Astrocyte of the spinal cord (primary cell): Measurements from ENCODE around the gene WDR27.
"Not testable (repeated sequence)": the region's sequence is repeated elsewhere in the genome, so short reads cannot be mapped to it uniquely, and the experiment has no call there.

Source experiments
- DNase-seq: peaks from one replicate; pipeline ENCODE4 v3.0.0; 2011; ENCODE audit warnings: low read depth, low spot score
- H3K4me3 ChIP-seq: 2 replicates; pipeline ENCODE4 v1.5.1; 2011; ENCODE audit warnings: low read depth, mild to moderate bottlenecking, low read length, moderate library complexity
- in situ Hi-C: cut with HindIII; loops from 2 replicates; pipeline ENCODE4 v1.10.0; 2017; ENCODE audit warnings: low sequenced_read_pairs
- TF ChIP-seq, protein P1 (sequence below): IDR thresholded peaks from 2 replicates; pipeline ENCODE4 v1.5.1; 2012; ENCODE audit warnings: low read depth, mild to moderate bottlenecking, low read length, inconsistent platforms

Gene WDR27

DNA sequence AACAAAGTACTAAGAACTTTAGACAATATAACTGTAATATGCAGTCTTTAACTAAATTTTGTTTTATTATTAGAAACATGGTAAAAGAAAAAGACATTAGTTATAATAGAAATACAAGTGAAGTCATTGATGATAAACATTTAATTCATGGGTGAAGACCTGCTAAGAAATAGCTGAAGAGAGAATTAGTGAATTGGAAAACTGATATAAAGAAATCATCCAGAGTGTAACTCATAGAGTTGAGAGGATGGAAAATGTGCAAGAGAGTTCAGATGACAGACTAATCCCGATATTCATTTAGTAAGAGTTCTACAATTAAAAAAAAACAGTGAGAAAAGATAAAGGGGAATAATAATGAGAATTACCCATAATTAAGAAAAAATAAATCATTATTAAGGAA is 227.5 kb downstream of the WDR27 start:
- TF ChIP-seq, protein P1, sequence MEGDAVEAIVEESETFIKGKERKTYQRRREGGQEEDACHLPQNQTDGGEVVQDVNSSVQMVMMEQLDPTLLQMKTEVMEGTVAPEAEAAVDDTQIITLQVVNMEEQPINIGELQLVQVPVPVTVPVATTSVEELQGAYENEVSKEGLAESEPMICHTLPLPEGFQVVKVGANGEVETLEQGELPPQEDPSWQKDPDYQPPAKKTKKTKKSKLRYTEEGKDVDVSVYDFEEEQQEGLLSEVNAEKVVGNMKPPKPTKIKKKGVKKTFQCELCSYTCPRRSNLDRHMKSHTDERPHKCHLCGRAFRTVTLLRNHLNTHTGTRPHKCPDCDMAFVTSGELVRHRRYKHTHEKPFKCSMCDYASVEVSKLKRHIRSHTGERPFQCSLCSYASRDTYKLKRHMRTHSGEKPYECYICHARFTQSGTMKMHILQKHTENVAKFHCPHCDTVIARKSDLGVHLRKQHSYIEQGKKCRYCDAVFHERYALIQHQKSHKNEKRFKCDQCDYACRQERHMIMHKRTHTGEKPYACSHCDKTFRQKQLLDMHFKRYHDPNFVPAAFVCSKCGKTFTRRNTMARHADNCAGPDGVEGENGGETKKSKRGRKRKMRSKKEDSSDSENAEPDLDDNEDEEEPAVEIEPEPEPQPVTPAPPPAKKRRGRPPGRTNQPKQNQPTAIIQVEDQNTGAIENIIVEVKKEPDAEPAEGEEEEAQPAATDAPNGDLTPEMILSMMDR, result no peak
- no peak for DNase-seq
- in situ Hi-C loops, result no loop called here
- H3K4me3 ChIP-seq, result no peak overlapping the region

DNA sequence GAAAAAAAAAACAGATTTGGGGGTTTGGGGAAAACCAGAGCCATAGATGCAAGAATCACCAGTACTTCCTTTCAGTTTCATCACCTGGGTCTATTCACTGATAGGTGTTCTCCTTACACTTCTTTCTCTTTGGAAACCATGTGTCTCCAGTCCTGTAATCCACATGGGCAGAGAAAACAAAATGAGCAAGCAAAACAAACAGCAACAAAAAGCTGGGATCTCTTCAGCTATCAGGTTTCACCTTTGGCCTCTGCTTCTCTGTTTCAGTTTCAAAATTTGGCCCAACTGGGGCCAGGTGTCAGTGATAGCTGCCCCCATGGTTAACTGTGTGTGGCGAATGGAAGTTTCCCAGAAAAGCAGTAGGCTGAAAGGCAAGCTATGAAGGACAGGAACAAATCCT is 228.2 kb downstream of the WDR27 start:
- no peak for DNase-seq
- TF ChIP-seq, protein P1, result no peak
- H3K4me3 ChIP-seq, result no peak overlapping the region
- in situ Hi-C loops, result no loop called here

DNA sequence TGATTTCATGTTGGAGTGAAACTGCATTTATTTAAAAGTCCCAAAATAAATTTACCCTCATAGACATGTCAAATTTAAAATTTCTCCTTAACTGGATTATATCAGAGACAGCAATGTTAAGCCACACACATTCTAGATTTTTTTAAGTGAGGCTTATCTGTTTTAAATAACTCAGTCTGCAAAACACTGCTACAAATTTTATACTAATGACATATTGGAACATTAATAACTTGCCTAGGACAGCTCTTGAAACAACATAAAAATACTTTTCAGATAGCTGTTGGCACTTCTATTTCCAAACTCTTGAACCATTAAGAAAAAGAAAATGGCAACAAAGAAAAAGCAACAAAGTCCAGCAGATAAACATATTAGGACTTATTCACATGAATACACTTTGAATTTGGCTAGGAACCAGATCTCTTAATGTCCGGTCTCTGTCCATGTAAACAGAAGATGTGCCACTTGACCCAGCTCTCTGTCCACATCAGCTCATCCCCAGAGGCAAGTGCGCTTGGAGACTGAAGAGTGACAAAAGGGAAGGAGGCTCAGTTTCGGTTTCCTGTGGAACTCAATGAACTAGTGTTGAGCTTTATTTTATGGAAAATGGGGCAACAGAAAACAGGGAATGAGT is 228.9 kb downstream of the WDR27 start:
- in situ Hi-C loops, result no loop called here
- TF ChIP-seq, protein P1, result no peak
- no peak overlapping the region for H3K4me3 ChIP-seq
- no peak for DNase-seq

DNA sequence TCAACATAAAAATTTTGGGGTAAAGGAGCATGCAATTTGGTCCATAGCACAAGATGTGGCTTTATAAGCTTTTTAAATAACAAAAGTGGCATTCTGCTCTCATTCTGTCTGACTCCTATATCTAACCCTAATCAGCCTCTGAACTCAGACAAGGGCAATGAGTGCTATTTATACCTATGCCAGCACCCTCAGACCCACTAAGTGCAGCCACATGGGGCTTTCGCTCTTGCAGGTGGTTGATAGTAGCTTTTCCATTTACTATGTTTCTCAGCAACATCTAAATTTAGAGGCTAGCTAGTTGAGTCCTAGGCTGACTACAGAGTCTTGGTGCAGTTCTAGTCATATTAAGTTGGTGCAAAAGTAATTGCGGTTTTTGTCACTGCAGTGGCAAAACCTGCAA is 231.0 kb downstream of the WDR27 start:
- no peak overlapping the region for H3K4me3 ChIP-seq
- TF ChIP-seq, protein P1, result no peak
- in situ Hi-C loops, result no loop called here
- DNase-seq, result no peak

DNA sequence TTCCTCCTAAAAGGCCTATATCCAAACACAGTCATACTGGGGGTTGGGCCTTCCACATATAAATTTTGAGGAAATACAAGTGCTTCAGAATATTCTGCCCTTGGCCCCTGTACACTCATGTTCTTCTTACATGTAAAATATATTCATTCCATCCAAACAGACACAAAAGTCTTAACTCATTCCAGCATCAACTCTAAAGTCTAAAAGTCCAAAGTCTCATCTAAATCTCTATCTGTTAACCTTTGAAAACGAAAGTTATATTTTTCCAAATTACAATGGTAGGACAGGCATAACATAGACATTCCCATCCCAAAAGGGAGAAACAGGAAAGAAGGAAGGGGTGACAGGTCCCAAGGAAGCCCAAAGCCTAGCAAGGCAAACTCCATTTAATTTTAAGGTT is 232.8 kb downstream of the WDR27 start:
- in situ Hi-C loops, result no loop called here

DNA sequence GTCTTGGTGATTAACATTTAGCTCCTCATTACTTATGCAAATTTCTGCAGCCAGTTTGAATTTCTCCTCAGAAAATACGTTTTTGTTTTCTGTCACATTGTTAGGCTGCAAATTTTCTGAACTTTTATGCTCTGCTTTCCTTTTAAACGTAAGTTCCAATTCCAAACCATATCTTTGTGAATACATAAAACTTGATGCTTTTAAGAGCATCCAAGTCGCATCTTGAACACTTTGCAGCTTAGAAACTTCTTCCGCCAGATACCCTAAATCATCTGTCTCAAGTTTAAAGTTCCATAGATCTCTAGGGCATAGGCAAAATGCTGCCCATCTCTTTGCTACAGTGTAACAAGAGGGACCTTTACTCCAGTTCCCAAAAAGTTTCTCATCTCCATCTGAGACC is 234.1 kb downstream of the WDR27 start:
- in situ Hi-C loops, H3K4me3 ChIP-seq, DNase-seq: not testable (repeated sequence)

More for the DNA sequence above, 232.8 kb downstream of the WDR27 start:
- no peak for DNase-seq
- TF ChIP-seq, protein P1, result no peak
- no peak overlapping the region for H3K4me3 ChIP-seq

DNA sequence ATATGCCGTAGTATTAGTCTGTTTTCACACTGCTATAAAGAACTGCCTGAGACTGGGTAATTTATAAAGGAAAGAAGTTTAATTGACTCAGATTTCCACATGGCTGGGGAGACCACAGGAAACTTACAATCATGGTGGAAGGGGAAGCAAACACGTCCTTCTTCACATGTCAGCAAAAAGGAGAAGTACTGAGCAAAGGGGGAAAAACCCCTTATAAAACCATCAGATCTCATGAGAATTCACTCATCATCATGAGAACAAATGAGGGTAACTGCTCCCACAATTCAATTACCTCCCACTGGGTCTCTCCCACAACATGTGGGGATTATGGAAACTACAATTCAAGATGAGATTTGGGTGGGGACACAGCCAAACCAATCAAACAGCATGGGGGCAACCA is 235.6 kb downstream of the WDR27 start:
- in situ Hi-C loops, H3K4me3 ChIP-seq, DNase-seq: not testable (repeated sequence)

DNA sequence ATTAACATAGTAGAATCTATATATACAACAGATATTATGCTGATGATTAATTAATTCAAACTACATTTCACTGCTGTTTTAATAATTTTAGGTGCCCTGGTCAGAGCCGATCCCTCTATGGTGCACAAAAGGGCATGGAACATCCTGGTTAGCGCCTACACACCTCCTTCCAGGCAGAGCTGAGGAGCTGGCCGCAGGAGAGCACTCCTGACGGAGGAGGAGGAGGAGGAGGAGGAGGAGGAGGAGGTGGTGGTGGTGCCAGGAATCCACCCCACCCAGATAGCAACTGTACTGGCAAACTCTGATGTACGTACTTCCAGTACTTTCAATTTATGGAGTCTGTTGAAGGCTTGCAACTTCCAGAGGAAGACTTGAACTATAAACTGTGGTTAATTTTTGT is 244.1 kb downstream of the WDR27 start:
- in situ Hi-C loops, result no loop called here
- no peak for DNase-seq
- H3K4me3 ChIP-seq, result no peak overlapping the region

More for the DNA sequence above, 244.1 kb downstream of the WDR27 start:
- TF ChIP-seq, protein P1, result no peak
